IPS-NIHi7 (cell line): Measurements from ENCODE around the gene CHAF1A.

Experiments used
- DNase-seq: peaks from one replicate; pipeline ENCODE4 v3.0.0; 2012; ENCODE audit warnings: mixed read lengths; ENCODE audit errors: extremely low spot score

CHAF1A gene

DNA sequence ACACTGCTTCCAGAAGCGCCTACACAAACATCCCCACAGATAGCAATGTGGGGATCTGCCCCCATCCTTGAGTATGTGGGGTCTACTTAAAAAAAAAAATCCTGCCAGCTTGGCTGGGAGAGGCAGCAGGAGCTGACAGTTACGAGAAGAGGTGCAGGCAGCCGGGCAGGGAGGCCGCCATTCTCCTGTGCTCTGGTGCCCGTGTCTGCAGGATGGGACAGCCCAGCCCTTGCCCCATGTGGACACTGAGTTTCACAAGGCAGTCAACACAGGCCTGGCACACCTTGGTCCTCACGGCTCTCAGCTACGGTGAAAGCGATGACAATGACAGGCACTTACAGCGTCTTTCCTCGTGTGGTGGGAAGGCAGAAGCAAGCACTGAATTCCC is 35.1 kb upstream of the CHAF1A start:
- no peak for DNase-seq

DNA sequence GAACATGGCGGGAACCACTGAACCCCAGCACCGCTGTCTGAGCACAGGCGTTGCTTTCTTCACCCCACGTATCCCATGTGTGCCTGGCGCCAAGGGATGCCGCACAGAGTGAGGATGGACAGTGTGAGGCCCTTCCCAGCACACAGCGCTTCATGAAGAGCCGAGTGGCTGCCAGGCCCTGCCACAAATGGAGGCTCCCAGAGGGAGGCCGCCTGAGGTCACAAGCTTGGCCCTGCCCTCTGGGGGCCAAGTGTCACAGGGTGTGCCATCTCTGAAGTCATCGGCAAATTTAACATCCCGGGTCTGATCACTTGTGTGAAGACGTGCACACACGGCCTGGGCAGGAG is 34.7 kb upstream of the CHAF1A start:
- DNase-seq, result no peak

DNA sequence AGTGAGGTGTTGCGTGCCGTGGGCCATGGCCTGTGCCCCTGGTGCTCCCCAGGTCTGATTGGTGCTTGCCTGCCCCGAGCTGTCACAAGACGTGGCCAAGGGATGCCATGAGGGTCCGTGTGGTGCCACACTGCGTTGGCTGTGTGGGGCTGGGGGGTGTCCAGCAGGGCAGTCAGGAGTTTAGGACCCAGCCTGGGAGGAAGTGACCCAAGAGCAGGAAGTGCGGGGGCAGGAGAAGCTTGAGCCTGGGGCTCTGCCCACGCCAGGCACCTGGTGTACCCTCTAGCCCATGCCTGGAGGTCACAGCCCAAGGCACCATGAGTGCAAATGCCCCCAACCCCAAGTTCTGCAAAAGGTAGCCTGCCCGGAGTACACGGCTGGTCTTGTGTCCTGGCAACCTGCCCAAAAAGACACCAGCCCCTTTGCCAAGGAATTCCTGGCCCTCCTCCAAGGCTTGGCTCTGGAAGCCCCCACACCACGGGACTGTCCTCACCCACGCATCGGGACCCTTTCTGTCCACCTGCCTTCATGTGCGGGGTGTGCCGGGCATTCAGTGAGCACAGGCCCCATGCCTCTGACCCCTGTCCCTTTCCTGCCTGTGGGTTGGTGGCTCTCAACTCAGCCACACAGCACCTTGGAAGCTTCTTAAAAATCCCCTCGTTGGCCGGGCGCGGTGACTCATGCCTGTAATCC is 34.2 kb upstream of the CHAF1A start:
- no peak for DNase-seq

DNA sequence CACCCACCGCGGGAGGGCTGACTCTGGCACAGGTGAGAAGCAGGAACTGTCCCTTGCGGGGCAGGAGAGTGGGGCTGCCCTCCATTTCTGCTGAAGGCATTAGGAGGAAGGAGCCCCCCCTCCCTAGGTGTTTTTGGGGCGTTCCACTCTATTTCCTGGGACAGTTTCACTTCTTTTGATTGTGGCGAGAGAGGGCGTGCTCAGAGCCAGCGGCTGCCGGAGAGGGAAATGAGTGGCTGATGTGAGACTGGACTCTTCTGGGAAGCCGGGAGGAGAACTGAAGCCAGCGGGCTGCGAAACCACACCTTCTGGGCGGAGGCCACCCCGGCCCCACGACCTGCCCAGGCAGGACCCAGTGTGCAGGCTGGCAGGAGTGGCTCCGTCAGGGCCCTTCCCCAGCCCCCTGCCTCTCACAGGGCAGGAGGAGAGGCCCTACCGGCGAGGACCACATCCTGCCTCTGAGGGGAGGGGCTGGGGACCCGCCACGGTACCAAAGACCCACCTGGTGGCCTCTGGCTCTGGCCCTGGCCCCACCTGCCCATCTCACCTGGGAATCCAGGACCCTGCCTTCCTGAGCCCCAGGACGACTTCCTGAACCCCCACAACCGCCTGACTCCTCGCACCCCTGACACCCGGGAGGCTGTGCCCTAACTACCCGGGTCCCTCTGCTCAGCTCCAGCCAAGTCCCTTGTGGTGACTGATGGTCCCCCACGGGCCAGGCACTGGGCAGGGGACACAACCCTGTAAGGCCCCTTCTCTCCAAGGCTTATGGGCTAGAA is 33.1 kb upstream of the CHAF1A start:
- DNase-seq, result no peak

DNA sequence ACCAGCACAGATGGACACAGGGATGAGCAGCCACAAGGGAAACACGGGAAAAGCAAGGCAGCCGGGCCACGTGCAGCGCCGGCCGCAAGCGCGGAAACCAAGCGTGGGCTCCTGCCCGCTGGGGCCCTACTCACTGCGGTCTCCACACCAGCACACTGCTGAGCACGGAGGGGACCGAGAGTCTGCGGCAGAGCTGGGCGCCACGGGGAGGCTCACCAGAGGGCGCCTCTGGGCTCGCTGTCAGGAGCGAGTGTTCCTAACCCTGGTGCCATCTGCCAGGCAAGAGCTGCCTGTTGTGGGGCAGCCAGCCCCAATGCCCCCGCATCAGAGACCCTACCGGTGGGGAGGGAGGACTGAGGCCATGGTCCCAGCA is 32.6 kb upstream of the CHAF1A start:
- peak; percentile 55 for DNase-seq

DNA sequence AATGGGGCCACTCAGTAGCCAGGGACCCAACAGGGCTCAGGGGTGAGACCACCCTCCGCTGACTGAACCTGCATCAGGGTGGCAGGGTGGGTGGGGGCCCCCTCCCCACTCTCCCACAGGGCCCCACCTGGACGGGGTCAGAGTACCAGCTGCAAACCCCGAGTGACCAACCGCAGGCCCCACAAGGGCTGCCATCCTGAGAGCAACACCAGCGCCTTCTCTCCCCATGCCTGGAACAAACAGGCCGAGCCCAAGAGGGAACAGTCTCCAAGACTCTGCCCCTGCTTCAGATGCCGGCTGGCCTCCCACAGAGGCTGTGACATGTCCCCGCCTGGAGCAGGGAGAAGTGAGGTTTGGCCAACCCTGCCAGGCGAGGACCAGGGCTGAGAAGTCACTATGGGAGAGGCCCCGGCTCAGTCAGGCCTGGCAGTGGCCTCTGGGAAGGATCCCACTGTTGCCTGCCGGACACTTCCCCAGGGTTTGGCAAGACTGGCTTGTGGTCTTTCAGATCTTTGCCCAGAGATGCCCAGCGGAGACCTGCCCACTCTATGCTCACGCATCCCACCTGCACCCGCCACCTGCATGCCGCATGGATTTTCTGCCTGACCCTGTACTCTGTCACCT is 31.9 kb upstream of the CHAF1A start:
- no peak for DNase-seq

DNA sequence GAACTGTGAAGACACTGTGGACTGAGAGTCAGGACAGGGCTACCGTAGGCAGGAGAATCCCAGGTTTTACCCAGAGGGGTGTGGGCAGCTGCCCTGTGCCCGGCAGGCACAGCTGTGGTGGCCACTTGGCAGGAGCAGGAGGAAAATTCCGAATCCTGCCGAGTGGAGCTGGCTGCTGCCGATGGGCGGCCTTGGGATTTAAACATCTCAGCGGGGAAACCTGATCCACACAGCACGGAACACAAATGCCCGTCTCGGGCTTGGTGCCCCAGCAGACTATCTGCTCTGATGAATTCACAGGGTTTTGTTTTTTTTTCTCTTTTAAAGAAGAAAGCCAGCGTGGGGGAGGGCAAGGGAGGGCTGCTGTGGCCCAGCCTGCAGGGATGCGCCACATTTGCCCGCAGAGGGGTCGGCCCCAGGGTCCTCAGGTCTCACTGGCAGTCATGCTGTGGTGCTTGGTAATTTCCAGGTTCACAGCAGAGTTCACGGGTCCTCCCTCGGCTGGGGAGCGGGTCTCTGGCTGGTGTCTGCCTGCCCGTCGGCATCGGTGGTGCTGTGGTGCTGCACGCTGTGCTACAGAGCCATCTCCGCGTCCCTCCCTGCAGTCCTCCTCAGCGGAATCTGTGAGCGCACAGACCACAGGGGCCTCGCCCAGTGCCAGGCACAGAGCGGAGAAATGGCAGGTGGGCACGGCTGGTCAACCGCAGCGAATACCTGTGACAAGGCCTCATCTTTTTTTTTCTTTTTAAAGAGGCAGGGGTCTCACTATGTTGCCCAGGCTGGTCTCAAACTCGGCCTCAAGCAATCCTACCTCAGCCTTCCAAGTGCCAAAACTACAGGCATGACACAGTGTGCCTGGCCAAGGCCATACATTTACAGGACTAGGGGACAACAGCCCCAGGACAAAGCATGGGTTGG is 30.9 kb upstream of the CHAF1A start:
- no peak for DNase-seq

DNA sequence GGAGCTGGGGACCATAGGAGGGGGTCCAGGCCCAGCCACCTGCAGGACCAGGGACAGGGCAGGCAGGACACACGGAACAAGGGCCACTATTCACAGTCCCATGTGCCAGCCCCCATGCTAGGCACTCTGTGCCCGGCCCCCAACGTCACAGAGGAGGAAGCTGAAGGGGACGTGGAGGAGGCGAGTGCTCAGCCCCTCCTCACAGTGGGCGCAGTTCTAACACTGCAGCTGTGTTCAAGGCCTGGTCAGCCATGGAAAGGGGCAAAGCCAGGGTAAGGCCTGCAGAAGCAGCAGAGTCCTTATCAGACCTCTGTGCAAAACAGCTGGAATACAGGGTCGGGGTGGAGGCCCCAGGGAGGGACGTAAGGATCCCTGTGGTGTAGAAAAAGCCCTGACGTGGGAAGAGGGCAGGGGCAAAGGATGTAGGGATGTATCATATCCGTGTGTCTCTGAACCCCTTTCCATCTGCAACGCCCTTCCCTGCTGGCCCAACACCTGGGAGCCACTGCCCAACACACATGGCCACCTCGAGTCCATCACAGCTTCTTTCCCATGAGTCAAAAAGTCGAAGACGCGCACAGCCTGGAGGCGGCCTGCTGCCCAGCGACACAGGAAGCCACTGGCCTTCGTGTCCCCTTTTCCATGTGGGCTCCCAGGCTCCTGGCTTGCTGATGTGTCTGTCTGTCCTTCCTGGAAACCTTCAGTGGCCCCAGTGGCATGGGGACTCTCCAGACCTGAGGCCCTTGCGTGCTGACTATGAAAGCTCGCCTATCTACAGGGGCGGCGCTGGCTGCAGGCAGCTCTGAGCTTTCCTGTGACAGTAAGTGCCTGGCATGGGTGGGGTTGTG is 30.1 kb upstream of the CHAF1A start:
- no peak for DNase-seq

DNA sequence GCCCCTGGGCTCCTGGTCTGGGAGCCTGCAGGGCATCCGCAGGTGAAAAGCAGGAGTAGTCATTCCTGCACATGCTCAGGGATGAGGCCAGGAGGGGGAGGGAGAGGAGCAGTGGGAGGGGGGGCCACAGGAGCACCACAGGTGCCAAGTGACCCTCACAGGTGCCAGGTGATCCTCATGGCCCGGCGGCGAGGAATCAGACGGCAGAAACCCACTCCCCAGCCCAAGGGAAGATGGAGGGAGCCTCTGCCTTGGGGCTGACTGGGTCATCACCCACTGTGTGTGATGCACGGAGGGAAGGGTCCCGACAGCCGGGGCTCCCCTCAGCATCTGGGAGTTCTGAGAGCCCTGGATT is 29.4 kb upstream of the CHAF1A start:
- DNase-seq, result no peak

DNA sequence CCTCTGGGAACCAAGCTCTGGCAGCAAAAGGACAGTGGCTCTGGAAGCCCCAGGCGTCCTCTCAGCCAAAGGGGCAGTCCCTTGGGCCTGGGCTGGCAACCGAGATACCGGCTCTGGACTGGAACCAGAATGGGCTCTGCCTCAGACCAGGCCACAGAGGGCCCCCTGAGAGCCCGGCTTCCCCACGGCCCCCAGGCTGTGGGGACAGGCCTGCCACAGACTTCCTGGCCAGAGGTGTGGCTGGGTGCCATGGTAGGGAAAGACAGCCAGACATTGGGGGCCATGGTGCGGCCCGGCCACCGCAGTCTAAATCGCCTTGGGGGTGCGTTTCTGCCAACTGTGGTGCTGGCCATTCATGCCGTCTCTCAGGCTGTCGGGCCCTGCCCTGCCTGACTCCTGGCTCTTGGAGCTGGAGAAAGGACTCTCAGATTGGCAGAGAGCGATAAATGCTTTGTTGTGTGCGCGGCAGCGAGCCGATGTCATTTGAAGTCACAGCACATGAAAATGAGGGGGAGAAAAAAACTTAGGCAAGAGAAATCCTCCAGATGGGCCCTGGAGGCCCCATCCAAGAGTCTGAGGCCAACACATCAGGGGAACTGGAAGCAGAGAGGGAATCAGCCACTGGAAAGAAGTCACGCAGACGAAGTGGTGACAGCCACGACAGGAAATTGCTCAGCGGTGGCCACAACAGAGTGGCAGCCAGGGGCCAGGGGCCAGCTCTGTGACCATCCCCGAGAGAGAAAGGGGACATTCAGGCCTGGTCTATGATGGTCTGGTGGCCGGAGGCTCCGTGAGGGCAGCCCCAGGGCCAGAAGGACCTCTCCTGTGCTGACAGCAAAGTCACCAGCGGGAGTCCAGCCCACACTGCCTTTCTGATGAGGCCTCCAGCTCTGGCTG is 28.6 kb upstream of the CHAF1A start:
- no peak for DNase-seq

DNA sequence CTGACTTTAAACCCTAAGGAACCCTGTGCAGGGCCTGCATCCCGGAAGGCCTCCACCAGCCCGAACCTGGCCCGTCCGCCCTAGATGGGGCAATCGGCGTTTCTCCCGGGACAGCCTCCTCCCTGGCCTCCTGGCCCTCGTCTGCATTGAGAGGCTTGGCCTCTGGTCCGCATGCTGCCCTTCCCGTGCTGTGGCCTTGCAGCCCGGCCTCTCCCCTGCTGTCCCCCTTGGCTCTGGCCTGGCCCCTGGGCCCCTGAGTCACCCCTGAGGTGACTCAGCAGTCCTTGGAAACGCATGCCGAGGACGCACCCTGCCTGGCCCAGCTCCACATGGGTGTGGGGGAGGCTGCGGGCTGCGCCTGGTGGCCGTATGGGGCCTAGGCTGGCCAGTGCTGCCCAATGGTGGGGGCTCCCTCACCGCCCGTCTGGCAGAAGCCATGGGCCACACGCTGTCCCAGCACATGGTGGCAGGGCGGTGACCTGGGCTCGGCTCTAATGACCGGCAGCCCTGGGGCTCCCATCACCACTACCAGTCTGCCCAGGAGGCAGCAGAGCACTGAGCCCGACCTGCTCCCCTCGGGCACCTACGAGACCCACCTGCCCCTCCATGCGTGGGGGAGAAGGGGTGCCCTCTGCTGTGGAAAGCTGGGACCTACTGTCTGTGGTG is 27.8 kb upstream of the CHAF1A start:
- no peak for DNase-seq

DNA sequence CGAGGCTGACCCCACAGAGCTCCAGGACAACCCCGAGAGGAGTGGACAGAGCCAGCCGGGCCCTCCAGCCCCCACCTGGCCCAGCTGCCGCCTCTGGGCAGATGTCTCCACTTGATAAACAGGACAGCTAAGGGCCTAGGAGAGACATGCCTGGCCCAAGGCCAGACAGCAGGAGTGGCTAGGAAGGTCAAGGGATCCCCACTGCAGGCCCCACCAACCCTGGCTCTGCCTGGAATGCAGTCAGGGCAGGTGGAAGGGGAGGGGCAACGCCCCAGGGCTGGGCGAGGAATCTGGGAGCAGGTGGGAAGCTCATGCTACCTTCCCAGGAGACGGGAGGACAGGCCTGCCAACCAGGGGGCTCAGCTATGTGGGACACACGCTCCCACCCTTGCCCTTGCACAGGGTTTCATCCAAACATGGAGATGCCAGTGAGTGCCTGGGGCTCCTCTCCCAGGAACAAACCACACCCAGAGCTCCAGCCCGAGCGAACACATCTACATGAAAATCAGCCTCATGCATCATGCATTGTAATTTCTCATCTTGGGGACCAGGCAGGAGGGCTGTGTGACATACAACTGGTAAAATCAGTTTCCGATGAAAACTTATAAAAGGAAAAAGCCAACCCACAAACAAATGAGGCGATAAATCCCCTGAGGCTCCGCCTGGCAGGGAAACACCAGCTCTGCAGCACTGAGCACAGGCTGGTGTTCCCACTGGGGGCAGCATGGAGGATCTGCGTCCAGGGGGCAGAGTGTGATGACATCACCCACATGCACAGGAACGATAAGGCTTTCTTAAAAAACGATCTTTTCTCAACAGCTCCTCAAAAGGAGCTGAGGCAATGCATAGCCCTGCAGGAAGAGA is 27.0 kb upstream of the CHAF1A start:
- DNase-seq, result peak; percentile 70

DNA sequence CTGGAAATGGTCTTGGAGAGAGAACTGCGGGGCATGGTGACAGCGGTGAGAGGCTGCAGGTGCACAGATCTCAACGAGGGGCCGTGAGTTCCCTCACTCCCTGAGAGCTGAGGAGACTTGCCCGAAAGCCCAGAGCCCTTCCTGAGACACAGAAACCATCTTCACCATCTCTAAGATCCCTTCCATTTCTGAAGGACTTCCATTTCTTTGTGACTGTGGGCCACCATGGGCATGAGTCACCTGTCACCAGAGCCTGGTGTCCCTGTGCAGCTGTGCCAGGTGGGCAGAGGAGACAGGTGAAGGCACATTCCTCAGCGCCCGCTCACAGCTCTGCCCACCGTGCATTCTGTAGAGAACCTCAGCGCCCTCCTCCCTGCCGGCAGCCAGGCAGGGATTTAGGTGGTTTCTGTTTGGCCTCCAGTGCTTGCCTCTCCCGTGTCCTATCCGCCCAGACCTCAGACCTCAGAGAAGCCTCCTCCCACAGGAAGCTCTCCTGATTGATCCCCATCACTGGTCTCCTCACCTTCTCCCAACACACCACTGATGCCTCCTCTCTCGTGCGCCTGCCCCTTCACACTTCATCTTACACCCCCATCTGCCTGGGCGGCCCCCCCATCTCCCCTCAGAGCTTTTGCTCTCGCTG is 26.3 kb upstream of the CHAF1A start:
- no peak for DNase-seq

DNA sequence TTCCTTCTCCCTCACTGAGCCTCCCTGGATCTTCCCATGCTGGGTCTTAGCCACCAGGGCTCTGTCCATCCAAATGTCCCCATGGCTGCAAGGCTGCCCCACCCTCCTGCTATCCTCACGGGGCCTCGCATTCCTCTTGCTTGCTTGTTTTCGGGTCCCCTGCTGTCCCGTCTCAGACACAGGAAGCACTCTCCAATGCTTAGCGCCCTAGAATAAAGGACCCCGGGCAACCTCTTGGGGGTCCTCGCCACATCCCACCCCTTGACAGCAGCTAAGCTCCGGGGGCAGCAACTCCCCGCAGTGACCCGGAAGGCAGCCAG is 25.8 kb upstream of the CHAF1A start:
- no peak for DNase-seq

DNA sequence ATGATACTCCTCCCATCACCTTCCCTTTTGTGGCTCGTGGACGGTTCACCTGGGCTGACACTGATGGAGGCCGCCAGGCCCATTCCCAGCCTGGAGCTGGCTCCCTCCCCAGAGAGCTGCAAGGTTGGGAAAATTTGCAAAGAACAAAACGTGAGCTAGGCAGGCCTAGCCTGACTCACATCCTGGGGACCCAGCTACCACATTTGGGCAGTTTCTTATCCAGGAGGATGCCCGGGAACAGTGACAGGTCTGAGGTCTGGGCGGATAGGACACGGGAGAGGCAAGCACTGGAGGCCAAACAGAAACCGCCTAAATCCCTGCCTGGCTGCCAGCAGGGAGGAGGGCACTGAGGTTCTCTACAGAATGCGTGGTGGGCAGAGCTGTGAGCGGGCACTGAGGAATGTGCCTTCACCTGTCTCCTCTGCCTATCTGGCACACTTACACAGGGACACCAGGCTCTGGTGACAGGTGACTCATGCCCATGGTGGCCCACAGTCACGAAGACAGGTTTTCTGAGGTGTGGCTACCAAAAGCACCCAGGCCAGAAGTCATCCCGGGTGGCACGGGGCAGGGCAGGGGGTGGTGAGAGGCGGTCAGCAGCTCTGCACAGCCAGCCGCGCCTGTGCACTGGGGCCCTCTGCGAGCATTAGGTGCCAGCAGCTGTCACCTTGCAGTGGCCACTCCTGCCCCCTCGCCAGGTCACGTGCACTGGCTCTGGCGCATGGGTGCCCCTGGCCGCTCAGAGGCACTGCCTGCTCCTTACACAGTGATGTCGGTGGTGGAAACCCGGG is 25.3 kb upstream of the CHAF1A start:
- DNase-seq, result no peak

DNA sequence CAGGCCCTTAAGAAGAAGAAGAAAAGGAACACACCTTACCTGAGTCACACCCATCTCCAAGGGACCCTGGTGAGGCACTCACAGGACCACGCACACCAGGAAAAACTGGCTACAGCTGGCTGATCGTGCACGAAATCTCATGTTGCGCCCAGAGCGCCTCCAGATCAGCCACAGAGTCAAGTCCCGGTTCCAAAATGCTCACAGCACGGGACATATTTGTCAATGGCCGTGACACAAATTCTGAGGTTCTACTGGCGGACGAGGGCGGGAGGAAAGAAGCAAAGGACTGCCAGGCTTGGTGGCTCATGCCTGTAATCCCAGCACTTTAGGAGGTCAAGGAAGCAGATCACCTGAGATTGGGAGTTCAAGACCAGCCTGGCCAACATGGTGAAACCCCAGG is 23.6 kb upstream of the CHAF1A start:
- no peak for DNase-seq

DNA sequence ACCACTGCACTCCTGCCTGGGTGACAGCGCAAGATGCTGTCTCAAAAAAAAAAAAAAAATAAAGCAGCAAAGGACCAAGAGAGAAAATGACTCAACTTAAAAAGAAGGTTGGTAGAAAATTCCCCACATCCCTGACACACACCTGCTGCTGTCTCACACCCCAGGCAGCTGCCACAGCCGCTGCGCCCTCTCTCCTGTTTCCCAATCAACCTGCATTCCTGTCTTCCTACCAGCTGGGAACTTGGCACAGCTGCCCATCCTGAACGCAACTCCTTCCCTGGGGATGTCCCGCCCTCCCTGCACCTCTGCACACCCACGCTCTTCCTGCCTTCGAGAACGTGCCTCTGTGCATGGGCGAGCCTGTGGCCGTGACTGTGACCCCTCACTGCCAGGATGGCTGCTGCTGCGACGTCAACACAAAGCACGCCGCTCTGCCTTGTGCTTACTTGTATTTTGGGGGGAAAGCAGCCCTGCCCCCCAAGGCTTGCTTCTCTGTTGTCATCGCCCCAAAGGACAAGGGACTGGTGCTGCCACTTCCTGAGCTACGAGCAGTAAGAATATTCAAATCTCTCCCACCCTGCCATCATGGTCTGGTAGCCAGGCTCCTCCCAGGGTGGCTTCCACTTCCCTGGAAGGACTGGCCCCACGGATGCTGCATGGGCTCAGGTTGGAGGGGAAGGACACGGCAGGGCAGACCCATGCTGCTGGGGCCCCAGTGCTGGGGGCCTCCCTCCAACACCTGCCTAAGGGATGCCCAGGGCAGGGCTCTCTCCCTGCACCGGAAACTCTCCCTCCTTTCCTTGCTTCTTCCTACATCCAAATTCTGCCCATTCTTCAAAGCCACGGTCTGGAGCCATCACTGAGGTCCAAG is 22.8 kb upstream of the CHAF1A start:
- no peak for DNase-seq
